HG03432 (cell line): ENCODE results near the gene CGB1.
A peak's percentile ranks its signal among the peaks of the same experiment; 100 is the strongest.

ENCODE experiments used
- ATAC-seq: cut with Tn5 transposase; IDR thresholded peaks from one replicate; pipeline ENCODE4 v1.9.1; 2021; ENCODE audit warnings: mild to moderate bottlenecking, moderate library complexity; ENCODE audit not compliant: unreplicated experiment

CGB1 gene

DNA sequence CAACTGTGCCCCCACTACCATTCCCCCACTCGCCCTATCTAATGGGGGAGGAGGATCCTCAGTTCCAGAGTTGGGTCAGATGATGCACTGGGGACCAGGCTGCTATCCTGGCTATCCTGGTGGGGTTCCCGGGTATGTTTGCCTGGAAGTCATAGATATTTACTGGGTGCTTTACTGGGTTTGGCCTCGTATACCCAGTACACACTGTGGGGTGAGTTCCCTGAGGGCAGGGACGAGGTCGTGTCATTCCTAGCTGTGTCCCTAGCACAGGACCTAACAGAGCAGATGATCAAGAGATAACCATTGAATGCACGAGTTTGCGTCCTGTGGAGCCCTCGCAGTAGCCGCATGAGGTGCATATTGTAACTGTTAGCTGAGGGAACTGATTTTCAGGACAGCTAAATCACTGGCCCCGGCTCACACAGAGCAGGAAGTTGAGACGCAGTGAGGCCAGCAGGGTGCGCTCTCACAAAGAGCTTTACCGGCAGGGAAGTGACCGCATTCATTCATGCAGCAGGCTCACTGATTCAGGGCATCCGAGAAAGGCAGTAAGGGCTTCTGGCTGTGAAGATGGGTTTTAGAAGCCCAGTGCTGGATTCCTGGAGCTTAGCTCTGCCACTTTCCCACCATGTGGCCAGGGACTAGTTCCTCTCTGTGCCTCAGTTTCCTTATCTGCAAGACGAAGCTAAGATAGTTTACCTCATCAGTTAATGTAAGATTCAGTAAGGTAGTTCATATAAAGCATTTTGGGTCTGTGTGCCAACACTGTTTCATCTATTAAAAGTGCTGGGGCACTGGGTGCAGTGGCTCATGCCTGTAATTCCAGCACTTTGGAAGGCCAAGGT is 37.0 kb downstream of the CGB1 start:
- ATAC-seq: no peak

DNA sequence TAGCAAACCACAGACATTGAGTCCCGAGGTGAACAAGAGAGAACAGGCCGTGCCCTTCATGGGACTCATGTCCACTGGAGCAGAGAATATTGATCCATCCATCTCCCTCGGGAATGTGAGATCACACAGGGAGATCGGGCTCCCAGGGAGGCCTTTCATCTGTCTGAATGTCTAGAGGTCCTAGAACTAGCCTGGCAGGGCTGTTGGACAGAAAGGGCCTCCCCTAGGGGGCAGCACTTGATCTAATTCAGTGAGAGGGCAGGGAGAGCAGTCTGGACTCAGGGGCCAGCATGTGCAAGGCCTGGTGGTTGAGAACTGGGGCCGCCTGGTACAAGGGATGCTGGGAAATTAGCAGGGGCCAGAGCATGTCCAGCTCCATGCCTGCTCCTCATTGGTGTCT is 38.7 kb downstream of the CGB1 start:
- no peak for ATAC-seq

DNA sequence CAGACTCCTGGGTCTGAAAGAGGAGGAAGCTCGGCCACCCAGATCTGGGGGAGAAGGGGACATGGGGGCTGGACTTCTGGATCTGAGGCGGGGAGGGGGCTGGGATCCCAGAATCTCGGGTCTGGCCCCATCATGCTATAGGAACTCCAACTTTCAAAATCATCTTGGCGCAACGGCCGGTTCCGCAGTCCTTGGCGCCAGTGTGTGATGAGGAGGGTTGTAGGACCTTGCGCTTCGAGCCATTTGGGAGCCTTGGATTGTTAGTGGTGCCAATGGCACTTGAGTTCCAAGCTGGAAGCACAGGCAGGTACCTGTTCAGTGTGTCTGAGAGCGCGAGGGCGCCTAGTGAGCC is 42.7 kb downstream of the CGB1 start:
- ATAC-seq: no peak

DNA sequence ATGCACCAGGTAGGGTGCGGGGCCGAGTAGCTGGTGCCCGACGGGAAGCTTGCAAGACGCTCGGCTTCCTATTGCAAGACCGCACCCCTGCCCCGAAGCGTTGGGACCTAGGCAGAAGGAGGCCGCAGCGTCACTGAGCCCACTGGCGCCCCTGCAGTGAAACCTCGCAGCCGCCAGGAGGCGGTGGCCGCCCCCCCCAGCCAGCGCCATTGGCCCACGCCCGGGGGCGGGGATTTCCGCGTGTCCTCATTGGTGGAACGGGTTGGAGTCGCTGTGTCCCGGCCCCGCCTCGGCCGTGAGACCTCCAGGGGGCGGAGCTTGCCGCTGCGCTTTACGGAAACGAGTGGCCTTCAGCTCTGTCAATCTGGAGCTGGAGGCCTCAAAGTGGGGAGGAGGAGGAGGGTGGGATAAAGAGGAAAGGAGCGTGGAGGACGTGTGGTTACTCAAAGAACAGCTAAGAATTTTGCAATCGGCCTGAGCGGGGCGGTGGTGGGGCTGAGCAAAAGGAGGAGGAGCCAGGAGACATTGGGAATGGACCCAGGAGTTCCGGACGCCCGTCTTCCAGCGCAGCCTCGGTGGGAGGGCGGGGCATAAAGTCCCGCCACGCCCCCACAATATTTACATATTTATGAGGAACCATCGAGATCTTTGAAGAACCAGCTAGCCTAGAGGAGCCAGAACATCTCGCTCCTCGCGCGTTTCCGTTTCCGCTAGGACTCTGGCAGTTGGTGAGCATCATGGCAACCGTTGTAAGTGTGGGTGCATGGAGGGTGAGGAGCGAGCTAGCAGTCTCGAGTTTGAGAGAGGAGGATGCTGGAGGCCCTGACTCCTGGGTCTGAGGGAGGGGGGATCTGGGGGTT is 43.3 kb downstream of the CGB1 start, which contains the start of the genes GYS1 and RUVBL2:
Gene GYS1, minus strand, starts transcription at position 135 of the 860 bp plus-strand sequence. CDS start 197 bp downstream, outside the sequence.
Gene RUVBL2, plus strand, starts transcription at position 713 of the 860 bp plus-strand sequence. Its CDS starts 25 bp downstream, at position 738.
- peak; percentile 86 for ATAC-seq

DNA sequence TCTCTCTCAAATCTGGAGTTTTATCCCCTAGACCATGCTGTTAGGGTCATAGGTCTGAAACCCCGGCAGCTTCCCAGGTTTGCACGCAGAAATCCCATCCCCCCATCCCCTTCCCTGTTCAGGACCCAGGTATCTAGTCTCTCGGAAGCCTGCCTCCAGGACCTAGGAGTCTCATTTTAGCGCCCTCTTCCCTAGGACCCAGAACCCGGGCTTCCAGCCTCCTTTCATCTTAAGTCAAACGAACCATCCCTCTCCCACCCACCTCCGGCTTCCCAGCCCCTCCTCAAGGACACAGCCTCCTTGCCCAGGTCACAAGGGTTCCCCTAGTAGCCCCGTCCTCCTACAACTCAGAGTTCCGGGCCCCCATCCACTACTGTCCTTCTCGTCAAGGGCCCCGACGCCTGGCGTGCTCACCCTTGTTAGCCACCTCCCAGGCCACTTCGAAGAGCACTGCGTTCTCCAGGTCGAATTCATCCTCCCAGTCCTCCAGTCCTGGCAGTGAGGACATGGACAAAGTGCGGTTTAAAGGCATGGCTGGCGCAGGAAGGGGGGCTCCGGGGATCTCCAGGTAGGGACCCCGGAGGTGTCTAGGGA is 44.0 kb downstream of the CGB1 start:
- peak; percentile 2 for ATAC-seq

DNA sequence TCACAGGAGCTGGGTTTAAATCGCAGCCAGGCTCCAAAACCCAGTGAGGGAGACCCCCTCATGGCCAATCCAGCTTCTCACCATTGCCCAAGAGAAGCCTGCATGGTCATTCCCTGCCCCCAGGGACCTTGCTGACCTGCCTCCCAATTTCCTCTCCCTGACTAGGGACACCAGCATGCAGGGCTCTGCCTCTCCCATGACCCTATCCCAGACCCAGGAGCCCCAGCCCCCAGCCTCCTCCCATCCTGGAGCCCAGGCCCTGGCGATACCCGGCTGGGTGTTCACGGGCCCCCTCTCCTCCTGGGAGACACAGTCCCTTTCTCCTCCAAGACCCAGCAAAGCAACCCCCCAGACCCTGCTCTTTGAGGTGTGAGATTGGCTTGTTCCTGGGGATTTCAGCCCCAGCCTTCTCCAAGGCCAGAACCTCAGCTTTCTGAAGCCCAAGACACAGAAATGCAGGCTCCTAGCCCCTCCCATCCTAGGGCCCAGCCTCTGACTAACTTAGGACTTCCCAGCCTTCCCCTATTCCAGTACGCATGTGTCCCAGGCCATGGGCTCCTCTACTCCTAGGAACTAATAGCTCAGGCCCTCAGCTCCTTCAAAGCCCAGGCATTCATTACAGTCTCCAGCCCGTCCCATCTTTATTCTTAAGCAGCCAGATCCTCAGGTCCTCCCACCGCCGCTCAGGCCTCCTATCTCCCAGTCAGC is 44.7 kb downstream of the CGB1 start:
- ATAC-seq: no peak

DNA sequence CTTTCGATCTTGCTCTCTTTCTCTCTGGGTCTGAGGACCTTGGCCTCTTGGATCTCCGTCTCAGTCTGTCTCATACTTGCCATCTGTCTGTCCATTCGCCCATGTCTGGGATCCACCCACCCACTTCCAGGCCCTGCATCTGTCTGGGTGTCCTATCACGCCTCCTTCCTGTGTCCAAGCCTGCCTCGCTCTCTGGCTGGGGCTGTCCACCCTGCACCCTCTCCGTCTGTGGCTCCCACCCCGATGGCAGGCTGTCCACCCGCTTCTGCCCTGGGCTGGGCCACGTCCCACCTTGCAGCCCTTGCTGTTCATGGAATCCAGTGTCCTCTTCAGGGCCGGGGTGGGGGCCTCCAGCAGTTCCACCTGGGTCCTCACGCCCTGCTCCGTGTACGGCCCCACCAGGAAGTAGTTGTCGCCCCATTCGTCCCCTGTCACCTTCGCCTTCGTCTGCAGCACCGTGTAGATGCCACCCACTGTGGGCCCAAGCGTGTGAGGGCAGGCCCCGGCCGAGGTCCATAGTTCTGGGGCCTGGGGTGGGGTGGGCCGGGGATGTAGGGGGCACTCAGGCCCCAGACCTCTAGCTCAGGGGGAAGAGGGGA is 45.6 kb downstream of the CGB1 start:
- ATAC-seq: no peak

DNA sequence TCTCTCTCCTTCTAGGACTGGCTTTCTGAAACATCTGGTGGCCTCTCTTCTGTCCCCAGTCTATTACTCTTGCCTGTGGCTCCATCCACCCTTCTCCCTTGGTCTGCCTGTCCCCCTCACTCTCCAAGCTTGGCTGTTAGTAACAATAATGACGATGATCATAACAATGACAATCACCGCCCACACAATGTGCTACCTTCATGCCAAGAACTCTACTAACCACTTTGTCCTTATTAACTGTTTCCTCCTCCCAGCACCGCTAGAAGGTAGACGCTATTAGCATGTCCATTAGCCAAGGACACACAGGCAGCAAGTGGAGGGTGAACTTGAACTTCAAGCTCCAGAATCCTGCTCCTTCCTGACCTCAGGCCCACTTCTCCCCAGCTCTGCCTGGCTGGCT is 46.3 kb downstream of the CGB1 start:
- no peak for ATAC-seq

DNA sequence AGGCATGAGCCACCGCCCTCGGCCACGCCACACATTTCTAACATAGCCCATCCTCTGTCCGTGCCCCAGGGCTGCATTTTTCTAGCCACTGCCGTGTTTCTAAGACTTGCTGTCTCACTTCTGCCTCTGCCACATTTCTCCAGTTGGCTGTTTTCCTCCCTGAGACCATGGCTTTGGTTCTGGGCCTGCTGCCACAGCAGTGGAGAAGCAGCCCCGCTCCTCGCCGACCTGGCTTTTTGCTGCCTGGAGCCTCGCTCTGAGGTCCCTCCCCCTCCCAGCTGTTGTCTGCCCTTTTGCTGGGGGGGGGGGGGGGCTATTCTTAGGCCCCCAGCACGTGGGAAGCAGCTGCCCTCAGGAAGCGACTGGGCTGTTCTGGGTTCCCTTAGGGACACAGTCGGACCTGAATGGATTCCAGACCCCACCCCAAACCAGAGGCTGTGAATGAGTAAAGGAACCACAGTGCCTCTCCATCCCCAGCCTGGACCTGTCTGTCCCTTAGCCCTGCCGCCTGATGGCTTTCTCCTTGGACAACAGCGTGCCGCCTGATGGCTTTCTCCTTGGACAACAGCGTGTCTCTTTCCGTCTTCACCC is 46.9 kb downstream of the CGB1 start:
- no peak for ATAC-seq

DNA sequence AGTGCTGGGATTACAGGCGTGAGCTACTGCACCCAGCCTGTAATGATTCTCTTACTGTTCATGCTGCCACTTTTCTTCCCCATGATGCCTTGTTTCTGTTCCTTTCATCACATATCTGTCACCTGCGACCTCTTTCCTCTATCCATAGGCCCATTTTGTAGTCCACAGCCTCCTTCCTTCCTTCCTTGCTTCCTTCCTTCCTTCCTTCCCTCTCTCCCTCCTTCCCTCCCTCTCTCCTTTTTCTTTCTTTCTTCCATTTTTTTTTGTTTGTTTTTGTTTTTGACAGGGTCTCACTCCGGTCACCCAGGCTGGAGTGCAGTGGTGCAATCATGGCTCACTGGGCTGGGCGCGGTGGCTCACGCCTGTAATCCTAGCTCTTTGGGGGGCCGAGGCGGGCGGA is 47.8 kb downstream of the CGB1 start:
- no peak for ATAC-seq

DNA sequence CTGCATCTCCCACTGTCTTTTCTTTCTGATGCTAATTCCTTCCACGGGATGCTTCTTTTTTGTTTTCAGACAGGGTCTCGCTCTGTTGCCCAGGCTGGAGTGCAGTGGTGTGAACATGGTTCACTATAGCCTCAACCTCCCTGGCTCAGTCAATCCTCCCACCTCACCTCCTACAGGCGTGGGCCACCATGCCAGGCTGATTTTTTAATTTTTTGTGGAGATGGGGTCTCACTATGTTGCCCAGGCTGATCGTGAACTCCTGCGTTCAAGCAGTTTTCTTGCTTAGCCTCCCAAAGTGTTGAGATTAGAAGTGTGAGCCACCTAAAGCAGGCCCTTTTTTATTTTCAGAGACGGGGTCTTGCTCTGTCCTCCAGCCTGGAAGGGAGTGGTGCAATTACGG is 48.4 kb downstream of the CGB1 start:
- ATAC-seq: no peak

DNA sequence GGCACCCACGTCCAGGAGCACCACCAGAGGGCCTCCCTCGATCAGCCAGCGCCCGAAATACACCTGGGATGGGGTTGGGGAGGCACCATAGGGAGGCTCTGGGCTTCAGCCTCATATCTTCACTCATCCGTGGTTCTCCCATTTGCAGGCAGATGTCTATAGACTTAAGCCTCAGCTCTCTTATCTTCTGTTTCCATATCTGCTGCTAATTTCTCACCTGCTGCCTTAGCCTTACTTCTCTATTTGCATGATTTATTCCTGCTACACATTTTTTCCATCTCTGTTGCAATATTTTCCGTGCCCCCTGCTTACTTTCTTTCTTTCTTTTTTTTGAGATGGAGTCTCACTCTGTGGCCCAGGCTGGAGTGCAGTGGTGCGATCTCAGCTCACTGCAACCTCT is 49.4 kb downstream of the CGB1 start:
- ATAC-seq: no peak

DNA sequence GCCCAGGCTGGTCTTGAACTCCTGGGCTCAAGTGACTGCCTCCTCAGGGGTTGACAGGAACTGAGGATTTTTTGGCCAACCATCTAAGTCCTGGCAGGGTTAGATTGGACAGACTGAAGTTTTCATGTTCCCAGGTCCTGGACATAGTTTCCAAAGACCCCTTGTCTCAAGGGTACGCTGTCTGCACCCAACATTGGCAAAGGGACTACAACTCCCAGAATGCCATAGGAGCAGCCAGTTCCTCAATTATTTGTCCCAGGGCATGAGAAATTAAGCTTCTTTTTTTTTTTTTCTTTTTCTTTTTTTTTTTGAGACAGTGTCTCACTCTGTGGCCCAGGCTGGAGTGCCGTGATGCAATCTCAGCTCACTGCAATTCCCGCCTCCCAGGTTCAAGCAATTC is 50.5 kb downstream of the CGB1 start:
- ATAC-seq: no peak

DNA sequence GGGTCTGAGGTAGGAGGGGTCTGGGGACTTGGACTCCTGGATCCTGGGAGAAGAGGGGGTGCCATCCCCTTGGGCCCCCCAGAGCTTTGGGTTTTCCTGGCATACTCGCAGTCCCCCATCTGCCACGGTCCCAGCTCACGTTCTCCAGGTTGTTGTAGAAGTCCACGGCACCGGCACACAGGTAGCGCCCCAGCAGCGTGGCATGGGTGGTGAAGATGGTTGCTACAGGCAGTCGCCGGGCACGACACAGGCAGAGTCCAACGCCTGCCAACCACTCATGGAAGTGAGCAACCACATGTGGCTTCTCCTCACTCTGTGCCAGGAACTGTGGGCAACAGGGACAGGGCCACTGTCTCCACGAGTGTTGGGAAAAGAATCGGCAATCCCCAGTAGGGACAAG is 51.0 kb downstream of the CGB1 start:
- no peak for ATAC-seq
